ENCODE data around the gene ACTRT2. TPM values are rescaled to one million over a fixed set of nuclear protein-coding genes. Genes with fewer than 3 reads are reported as not detected.

Gene ACTRT2
- total RNA-seq, 2 donors from 2014 or later: not detected

DNA sequence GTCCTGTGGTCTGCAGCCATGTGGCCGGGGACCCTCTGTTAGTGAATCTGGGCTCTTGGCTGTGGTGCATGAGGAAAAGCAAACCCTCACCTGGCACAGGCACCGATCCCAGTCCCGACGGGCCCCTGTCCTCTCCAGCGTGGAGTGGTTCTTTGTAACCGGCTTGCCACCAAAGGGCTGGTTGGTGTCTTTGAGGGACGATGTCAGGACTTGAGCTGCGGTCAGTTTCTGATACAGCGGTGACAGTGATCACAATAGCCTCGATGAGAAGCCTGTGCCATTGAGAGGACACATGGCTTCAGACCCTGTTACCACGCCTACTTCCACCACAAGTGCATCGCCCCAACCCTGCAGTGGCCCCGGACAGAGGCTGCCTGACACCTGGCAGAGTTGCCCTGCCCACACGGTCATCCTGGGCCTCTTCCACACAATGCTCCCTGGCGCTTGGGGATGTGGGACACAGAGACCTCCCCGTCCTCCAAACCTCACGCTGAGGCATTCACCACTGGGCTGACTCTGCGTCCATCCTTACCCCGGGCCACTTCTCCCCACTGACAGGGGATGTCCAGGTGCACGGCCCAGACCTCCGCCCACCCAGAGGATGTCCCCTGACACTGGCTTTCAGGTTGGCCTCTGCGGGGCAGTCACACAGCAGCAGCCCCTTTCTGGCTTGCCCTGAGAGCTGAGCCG is 18.8 kb upstream of the ACTRT2 start:
- Mint-ChIP-seq H3K4me3 (no peak overlapping the region), H3K27ac (no peak overlapping the region), H3K4me1 (ENCODE audit: low read depth) (no peaks in the 10 kb centered on the region), H3K36me3 (ENCODE audit: insufficient read depth in 2 of 2) (peaks cover 0 to 2% of the 10 kb centered on the region in 2 donors), H3K9me3 (peaks cover 0 to 2% of the 10 kb centered on the region in 2 donors), H3K27me3 (ENCODE audit: low read depth) (peaks cover 12% of the 10 kb centered on the region)
- no peak for DNase-seq
- no peak for ATAC-seq (replicated peaks in 1 of 2)

DNA sequence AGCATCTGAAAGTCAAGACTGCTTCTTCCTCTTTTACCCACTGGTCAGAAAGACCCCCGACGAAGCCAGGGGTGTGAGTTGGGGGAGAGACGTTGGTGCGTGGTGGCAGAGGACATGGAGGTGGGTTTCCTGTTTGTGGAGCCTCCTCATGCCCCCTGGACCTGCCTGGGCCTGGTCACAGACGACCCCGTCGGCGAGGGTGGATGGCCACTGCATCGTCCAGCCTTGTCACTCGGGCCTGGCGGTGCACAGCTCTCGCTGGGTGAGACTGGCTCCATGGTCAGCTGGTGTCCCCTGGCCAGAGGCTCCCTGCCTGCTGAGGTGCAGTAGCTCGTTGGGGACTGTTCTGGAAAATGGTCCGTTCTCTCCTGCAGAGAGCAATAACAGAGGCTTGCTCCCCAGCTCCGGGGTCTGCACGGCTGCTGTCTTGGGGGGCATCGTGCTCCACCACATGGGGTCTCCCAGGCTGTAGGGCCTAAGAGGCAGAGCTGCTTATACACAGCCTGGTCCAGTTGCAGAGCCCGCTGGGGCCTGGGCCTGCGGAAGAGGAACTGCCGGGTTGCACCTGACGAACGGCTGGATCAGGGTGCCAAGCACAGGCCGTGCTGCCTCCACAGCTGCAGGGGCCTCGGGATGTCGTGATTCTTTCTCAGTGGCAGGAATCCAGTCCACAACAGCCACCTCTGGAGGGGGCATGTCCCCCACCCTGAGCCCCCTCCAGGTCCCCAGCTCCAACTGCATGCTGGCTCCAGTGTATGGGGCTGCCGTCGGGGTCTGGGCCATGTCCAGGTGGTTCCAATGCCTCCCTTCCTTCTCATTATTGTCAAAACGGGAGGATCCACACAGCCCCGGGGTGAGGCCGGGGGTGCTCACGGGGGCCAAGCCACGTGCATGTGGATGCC is 18.0 kb upstream of the ACTRT2 start:
- H3K4me1 Mint-ChIP-seq (ENCODE audit: low read depth): no peaks in the 10 kb centered on the region
- ATAC-seq (replicated peaks in 1 of 2) (no peak), DNase-seq (no peak)
- H3K27ac Mint-ChIP-seq: no peak overlapping the region
- H3K27me3 Mint-ChIP-seq (ENCODE audit: low read depth): peaks cover 9% of the 10 kb centered on the region
- H3K9me3 Mint-ChIP-seq: peaks cover 0 to 4% of the 10 kb centered on the region in 2 donors
- H3K4me3 Mint-ChIP-seq: no peak overlapping the region
- peaks cover 0 to 5% of the 10 kb centered on the region in 2 donors for H3K36me3 Mint-ChIP-seq (ENCODE audit: insufficient read depth in 2 of 2)

DNA sequence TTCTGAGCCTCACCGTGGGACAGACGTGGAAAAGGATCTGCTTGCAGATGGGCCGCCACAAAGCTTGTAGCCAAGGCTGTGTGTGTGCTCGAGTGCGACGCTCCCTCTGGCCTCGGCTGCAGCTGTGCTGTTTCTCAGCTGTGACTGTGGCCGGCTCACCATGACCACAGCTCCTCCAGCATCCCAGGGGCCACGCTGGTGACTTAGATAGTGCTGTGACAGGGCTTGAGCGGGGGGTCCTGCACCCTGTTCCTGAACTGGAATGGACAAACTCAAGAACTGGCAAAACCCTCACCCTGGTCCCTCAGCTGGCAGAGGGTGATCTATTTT is 17.4 kb upstream of the ACTRT2 start:
- no peak for DNase-seq
- Mint-ChIP-seq H3K27ac (no peak overlapping the region), H3K27me3 (ENCODE audit: low read depth) (peaks cover 5% of the 10 kb centered on the region), H3K4me3 (no peak overlapping the region), H3K36me3 (ENCODE audit: insufficient read depth in 2 of 2) (peaks cover 4 to 5% of the 10 kb centered on the region in 2 donors), H3K4me1 (ENCODE audit: low read depth) (no peaks in the 10 kb centered on the region), H3K9me3 (peaks cover 0 to 10% of the 10 kb centered on the region in 2 donors)
- no peak for ATAC-seq (replicated peaks in 1 of 2)

DNA sequence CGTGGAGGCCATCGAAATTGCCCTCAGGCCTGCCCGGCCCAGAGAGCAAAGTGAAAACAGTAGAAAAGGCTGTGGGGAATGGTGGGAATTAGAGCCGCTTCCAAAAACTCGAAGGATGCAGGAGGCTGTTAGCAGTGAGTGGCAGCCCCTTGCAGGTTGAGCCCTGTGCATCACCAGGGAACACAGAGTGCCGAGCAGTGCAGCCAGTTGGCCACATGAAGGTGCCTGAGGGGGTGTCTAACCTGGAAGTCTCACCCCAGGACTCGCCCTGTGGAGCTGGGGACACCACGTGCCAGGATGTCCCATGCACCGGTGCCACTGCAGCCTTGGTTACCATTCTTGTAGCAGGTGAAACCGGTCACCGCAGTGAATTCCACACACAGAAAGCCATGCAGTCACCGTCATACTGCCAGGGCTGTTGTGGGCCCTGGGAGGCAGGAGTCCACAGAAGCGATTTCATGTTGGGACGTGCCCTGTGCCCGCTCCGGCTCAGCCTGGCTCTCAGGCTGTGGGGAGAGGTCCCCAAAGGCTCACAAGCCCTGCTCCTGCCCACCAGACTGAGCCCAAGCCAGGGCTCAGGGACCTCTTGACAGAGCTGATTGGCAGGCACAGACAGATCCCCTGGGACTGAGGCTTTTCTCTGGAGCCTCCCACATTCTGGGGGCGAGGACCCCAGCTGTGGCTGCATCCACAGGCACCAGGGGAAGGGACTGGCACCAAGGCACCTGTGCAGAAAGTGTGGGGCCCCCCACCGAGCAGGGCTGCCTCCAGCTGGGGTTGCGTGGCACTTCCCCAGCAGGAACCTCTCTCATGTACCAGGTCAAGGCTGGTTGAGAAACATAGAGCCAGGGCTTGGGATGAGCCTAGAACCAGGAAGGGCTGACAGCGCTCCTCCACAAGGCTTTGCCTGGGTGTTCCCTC is 16.7 kb upstream of the ACTRT2 start:
- peaks cover 4 to 5% of the 10 kb centered on the region in 2 donors for H3K36me3 Mint-ChIP-seq (ENCODE audit: insufficient read depth in 2 of 2)
- no peak overlapping the region for H3K27ac Mint-ChIP-seq
- H3K27me3 Mint-ChIP-seq (ENCODE audit: low read depth): peaks cover 4% of the 10 kb centered on the region
- no peak overlapping the region for H3K4me3 Mint-ChIP-seq
- ATAC-seq (replicated peaks in 1 of 2): no peak
- H3K9me3 Mint-ChIP-seq: peaks cover 0 to 11% of the 10 kb centered on the region in 2 donors
- no peaks in the 10 kb centered on the region for H3K4me1 Mint-ChIP-seq (ENCODE audit: low read depth)
- DNase-seq: no peak

DNA sequence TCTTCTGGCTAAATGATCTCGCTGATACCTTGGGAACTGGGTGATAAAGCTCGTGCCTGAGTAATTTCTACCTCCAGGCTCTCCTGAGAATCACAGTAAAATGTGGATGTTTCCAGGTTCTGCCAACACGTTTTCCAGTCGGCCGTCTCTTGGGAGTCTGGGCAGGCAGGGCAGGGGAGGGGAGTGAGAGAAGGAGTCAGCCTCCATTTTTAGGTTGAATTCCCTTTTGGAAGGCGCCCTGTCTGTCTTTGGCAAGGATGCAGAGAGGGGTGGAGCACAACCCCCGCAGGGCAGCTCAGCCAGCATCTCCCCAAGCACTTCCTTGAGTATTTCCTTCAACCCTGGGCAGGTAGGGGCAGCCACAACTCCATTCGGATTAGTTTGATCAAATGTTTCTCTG is 15.5 kb upstream of the ACTRT2 start:
- ATAC-seq (replicated peaks in 1 of 2): no peak

DNA sequence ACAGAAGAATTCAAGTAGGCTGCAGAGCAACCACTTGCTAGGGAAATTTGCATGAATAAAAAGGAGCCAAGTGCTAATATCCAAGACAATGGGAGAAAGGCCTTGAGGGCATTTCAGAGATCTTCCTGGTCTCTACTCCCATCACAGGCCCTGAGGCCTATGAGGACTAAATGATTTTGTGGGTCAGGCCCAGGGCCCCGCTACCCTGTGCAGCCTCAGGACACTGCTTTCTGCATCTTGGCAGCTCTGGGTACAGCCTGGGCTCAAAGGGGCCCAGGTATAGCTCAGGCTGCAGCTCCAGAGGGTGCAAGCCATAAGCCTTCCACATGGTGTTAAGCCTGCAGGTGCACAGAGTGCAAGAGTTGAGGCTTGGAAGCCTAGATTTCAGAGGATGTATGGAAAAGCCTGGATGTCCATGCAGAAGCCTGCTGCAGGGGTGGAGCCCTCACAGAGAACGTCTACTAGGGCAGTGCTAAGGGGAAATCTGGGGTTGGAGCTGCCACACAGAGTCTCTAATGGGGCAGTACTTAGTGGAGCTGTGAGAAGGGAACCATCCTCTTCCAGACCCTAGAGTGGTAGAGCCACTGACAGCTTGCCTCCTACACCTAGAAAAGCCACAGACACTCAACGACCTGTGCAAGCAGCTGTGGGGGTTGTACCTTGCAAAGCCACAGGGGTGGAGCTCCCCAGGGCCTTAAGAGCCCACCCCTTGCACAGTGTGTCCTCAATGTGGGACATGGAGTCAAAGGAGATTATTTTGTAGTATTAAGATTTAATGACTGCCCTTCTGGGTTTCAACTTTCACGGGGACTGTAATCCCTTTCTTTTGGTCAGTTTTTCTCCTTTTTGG is 13.7 kb upstream of the ACTRT2 start:
- peaks cover 4 to 5% of the 10 kb centered on the region in 2 donors for H3K36me3 Mint-ChIP-seq (ENCODE audit: insufficient read depth in 2 of 2)
- no peaks in the 10 kb centered on the region for H3K4me1 Mint-ChIP-seq (ENCODE audit: low read depth)
- no peak for ATAC-seq (replicated peaks in 1 of 2)
- no peak overlapping the region for H3K27ac Mint-ChIP-seq
- H3K9me3 Mint-ChIP-seq: peaks cover 1 to 11% of the 10 kb centered on the region in 2 donors
- H3K4me3 Mint-ChIP-seq: no peak overlapping the region
- no peak for DNase-seq
- no peaks in the 10 kb centered on the region for H3K27me3 Mint-ChIP-seq (ENCODE audit: low read depth)

More for the DNA sequence above, 15.5 kb upstream of the ACTRT2 start:
- peaks cover 4 to 5% of the 10 kb centered on the region in 2 donors for H3K36me3 Mint-ChIP-seq (ENCODE audit: insufficient read depth in 2 of 2)
- DNase-seq: no peak
- H3K4me1 Mint-ChIP-seq (ENCODE audit: low read depth): no peaks in the 10 kb centered on the region
- H3K27ac Mint-ChIP-seq: no peak overlapping the region
- H3K9me3 Mint-ChIP-seq: peaks cover 0 to 11% of the 10 kb centered on the region in 2 donors
- H3K4me3 Mint-ChIP-seq: no peak overlapping the region
- no peaks in the 10 kb centered on the region for H3K27me3 Mint-ChIP-seq (ENCODE audit: low read depth)

DNA sequence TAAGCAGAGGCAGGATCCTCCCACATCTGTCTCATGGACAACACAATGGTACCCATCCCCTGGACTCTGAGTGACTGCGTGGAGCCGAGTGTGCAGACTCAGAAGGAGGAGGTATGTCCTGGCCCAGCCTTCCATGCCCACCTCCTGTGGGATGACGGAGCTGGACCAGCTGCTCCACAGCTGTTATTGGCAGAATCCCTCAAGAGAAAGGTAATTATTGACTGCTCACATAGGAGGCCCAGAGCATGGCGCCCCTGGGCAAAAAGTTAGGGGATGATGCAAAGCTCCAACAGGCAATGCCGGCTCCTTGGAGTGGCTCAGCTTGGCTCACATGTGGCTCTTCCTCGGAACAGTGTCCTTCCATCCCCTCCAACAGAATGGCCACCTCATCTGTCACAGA is 12.2 kb upstream of the ACTRT2 start:
- Mint-ChIP-seq H3K27ac (no peak overlapping the region), H3K27me3 (ENCODE audit: low read depth) (peaks cover 12% of the 10 kb centered on the region), H3K36me3 (ENCODE audit: insufficient read depth in 2 of 2) (peaks cover 4 to 5% of the 10 kb centered on the region in 2 donors), H3K4me1 (ENCODE audit: low read depth) (no peaks in the 10 kb centered on the region), H3K9me3 (peaks cover 1 to 11% of the 10 kb centered on the region in 2 donors), H3K4me3 (no peak overlapping the region)
- no peak for ATAC-seq (replicated peaks in 1 of 2)
- no peak for DNase-seq

DNA sequence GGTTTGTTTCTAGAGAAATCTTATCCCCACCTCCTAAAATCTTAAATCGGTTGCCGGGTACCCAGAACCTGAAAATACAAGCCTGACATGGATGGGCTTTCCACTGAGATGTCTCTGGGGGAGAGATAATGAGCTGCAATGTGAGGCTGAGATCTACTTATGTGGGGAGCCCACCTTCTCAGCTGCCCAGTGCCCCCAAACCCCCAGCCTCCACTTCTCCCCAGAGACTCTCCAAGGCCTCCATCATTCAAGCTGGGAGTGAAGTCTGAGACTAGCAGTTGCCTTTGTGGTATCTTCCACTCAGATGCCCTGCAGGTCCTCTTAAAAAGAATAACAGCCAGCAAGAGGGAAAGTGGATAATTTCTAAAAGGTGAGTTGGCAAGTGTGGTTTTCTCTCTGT is 11.7 kb upstream of the ACTRT2 start:
- Mint-ChIP-seq H3K4me1 (ENCODE audit: low read depth) (no peaks in the 10 kb centered on the region), H3K4me3 (no peak overlapping the region), H3K27me3 (ENCODE audit: low read depth) (peaks cover 12% of the 10 kb centered on the region), H3K36me3 (ENCODE audit: insufficient read depth in 2 of 2) (peaks cover 4 to 5% of the 10 kb centered on the region in 2 donors), H3K9me3 (peaks cover 1 to 11% of the 10 kb centered on the region in 2 donors), H3K27ac (no peak overlapping the region)
- ATAC-seq (replicated peaks in 1 of 2) (no peak), DNase-seq (no peak)

DNA sequence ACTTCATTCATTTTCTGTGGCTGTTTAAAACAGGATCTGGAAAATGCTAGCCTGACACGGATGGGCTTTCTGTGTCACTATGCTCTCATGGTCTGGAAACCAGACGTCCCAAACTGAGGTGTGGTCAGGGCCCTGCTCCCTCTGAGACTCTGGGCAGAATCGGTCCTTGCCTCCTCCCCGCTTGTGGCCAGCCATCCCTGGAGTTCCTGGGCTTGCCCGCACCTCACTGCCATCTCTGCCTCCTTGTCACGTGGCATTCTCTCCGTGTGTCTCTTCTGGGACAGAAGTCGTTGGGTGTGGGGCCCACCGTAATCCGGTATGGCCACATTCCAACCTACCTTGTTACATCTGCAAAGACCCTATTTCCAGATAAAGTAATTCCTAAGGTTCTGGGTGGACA is 10.1 kb upstream of the ACTRT2 start:
- peaks cover 1 to 11% of the 10 kb centered on the region in 2 donors for H3K9me3 Mint-ChIP-seq
- ATAC-seq (replicated peaks in 1 of 2): no peak
- peaks cover 12% of the 10 kb centered on the region for H3K27me3 Mint-ChIP-seq (ENCODE audit: low read depth)
- no peak overlapping the region for H3K27ac Mint-ChIP-seq
- DNase-seq: no peak
- peaks cover 4 to 5% of the 10 kb centered on the region in 2 donors for H3K36me3 Mint-ChIP-seq (ENCODE audit: insufficient read depth in 2 of 2)
- H3K4me3 Mint-ChIP-seq: no peak overlapping the region
- no peaks in the 10 kb centered on the region for H3K4me1 Mint-ChIP-seq (ENCODE audit: low read depth)

DNA sequence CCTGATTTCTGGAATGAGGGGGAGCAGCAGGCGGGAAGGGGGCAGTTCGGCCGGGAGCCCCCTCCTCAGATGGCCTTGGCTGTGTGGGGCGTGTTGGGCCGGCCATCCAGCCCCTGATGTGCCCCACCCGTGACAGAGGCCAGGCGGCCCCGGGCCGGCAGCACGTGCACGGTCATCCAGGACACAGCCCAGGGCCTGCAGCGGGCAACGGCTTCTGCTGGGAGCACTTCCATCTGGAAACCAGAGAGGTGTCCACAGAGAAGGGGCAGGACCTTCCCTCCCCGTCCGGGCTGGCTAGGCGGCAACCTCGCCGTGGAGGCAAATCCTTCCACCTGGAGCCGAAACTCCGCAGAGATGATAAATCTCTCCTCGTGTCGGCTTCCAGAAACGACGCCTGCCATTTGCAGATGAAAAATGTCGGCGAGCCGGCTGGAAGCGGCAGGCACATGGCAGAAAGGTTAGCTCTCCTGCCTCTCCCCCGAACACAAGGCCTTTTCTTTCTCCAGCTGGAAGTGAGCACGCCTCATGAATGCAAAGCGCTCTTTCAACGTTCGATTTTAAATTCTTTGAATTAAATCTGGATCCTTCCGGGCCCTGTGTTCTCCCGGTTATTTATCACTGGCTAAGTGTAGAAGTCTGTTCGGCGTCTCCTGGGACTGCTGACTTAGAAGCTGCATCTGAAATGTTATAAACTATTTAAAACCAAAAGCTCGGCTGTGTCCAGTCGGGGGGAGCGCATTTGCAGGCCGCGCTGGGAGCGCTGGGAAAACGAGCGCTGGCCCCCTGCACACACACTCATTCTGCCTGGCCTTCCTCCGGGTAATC is 9.4 kb upstream of the ACTRT2 start:
- H3K27ac Mint-ChIP-seq: no peak overlapping the region
- no peak for DNase-seq
- H3K9me3 Mint-ChIP-seq: peaks cover 1 to 9% of the 10 kb centered on the region in 2 donors
- H3K4me1 Mint-ChIP-seq (ENCODE audit: low read depth): no peaks in the 10 kb centered on the region
- ATAC-seq (replicated peaks in 1 of 2): no peak
- H3K4me3 Mint-ChIP-seq: no peak overlapping the region
- peaks cover 3 to 4% of the 10 kb centered on the region in 2 donors for H3K36me3 Mint-ChIP-seq (ENCODE audit: insufficient read depth in 2 of 2)
- H3K27me3 Mint-ChIP-seq (ENCODE audit: low read depth): peaks cover 12% of the 10 kb centered on the region

DNA sequence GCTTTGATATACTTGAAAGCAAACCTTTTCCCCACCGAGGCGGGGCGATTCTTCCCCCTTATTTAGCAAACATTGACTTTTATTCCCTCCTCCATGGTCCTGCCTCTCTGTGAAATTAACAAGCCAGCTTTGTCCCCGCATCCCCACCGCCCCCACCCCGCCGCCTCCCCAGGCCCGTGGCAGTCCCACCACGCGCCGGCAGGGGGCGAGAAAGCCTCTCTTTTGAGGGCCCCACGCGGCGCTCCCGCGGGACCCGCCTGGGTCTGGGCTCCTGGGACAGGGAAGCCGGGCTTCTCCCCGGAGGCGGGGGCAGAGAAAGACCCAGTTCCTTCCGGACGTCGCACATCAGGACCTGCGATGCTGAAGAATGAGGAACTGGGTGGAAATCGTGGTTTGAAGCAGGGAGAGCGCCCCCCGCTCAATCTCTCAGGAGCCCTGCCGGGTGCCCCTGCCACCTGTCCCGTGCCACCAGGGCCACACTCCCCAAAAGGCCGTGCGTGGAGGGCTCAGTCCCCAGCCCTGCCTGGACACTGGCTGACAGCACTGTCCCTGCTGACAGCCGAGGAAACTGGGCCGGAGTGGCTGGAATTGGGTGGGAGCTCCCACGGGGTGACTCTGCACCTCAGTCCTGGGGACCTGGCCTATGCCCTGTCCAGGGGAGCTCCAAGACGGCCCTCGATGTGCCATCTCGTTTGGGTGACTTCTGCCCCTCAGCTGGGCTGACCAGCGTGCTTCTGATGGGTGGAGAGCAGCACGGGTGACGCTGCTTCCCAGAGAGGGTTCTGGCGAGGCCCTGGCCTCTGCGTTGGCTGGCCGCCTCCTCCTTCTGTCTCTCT is 8.6 kb upstream of the ACTRT2 start:
- Mint-ChIP-seq H3K27ac (no peak overlapping the region), H3K36me3 (ENCODE audit: insufficient read depth in 2 of 2) (peaks cover 1 to 4% of the 10 kb centered on the region in 2 donors), H3K4me3 (no peak overlapping the region), H3K4me1 (ENCODE audit: low read depth) (no peaks in the 10 kb centered on the region), H3K27me3 (ENCODE audit: low read depth) (peaks cover 12% of the 10 kb centered on the region), H3K9me3 (peaks cover 1 to 9% of the 10 kb centered on the region in 2 donors)
- no peak for ATAC-seq (replicated peaks in 1 of 2)
- DNase-seq: peak; percentile 56 to 64

Measured in activated T-cell treated with anti-CD3 and anti-CD28 coated beads, Interleukin-2, amount 50 U/mL, for 72 hours (primary cell).